MM.1S (cell line): Measurements from ENCODE around the gene ARHGEF37.

ENCODE experiments used
- DNase-seq: peaks from one replicate; pipeline ENCODE4 v3.0.0-alpha.2; 2015
- H2AFZ ChIP-seq: fragments of 300-600 bp; sonication (generic); 2 replicates; pipeline ENCODE4 v1.6.0; 2016; ENCODE audit warnings: antibody characterized with exemption, low read length
- H3F3A ChIP-seq: fragments of 300-600 bp; sonication (generic); 2 replicates; pipeline ENCODE4 v1.6.1; 2016; ENCODE audit warnings: mild to moderate bottlenecking, antibody characterized with exemption, low read length, moderate library complexity, mixed read lengths; ENCODE audit not compliant: insufficient read depth
- H3K27ac ChIP-seq: fragments of 300-600 bp; sonication (generic); 2 replicates; pipeline ENCODE4 v1.5.1; 2016; ENCODE audit warnings: mild to moderate bottlenecking, low read length
- H3K27me3 ChIP-seq: fragments of 300-600 bp; sonication (generic); replicated peaks from 2 replicates; pipeline ENCODE4 v1.6.0; 2016; ENCODE audit warnings: low read length; ENCODE audit not compliant: insufficient read depth
- H3K36me3 ChIP-seq: fragments of 300-600 bp; sonication (generic); replicated peaks from 2 replicates; pipeline ENCODE4 v1.6.1; 2016; ENCODE audit warnings: mild to moderate bottlenecking, low read length, mixed read lengths; ENCODE audit not compliant: insufficient read depth
- H3K4me1 ChIP-seq: fragments of 300-600 bp; sonication (generic); 2 replicates; pipeline ENCODE4 v1.6.1; 2016; ENCODE audit warnings: low read length, mixed read lengths
- H3K4me2 ChIP-seq: fragments of 300-600 bp; sonication (generic); 2 replicates; pipeline ENCODE4 v1.6.0; 2016; ENCODE audit warnings: low read depth, low read length
- H3K4me3 ChIP-seq: fragments of 300-600 bp; sonication (generic); 2 replicates; pipeline ENCODE4 v1.5.1; 2016; ENCODE audit warnings: low read length, mixed read lengths
- H3K79me2 ChIP-seq: fragments of 300-600 bp; sonication (generic); 2 replicates; pipeline ENCODE4 v1.6.1; 2016; ENCODE audit warnings: mixed run types, low read length, mixed read lengths
- H3K9ac ChIP-seq: fragments of 300-600 bp; sonication (generic); 2 replicates; pipeline ENCODE4 v1.6.1; 2016; ENCODE audit warnings: low read length, mixed read lengths
- H3K9me2 ChIP-seq: fragments of 300-600 bp; sonication (generic); replicated peaks from 2 replicates; pipeline ENCODE4 v1.6.1; 2016; ENCODE audit warnings: mild to moderate bottlenecking, low read length, mixed read lengths; ENCODE audit not compliant: insufficient read depth
- H3K9me3 ChIP-seq: fragments of 300-600 bp; sonication (generic); replicated peaks from 2 replicates; pipeline ENCODE4 v1.6.1; 2016; ENCODE audit warnings: mild to moderate bottlenecking, low read length, mixed read lengths; ENCODE audit not compliant: insufficient read depth
- H4K20me1 ChIP-seq: fragments of 300-600 bp; sonication (generic); 2 replicates; pipeline ENCODE4 v1.6.1; 2016; ENCODE audit warnings: mild to moderate bottlenecking, low read length, moderate library complexity, mixed read lengths; ENCODE audit not compliant: insufficient read depth
- CTCF ChIP-seq: fragments of 300-600 bp; sonication (generic); IDR thresholded peaks from 2 replicates; pipeline ENCODE4 v1.5.1; 2016; ENCODE audit warnings: antibody characterized with exemption, low read length, mixed read lengths
- EZH2 ChIP-seq: fragments of 300-600 bp; sonication (generic); optimal IDR thresholded peaks from 2 replicates; pipeline ENCODE3; 2017; ENCODE audit warnings: low read depth, mild to moderate bottlenecking, antibody characterized with exemption, low read length, mixed read lengths
- EZH2phosphoT487 ChIP-seq: fragments of 300-600 bp; sonication (generic); IDR thresholded peaks from 2 replicates; pipeline ENCODE4 v1.6.1; 2018; ENCODE audit warnings: antibody characterized with exemption, low read length

ARHGEF37 gene

GRCh38 chr5:149581931-149582768 is 852 bp downstream of the ARHGEF37 start:
- H3F3A ChIP-seq = no peaks in the 10 kb centered on the region
- no peak overlapping the region for H3K4me3 ChIP-seq
- no peaks in the 10 kb centered on the region for H3K9me3 ChIP-seq
- H3K4me1 ChIP-seq = peaks cover 5% of the 10 kb centered on the region; the same call in 1 of the 2 replicates
- H4K20me1 ChIP-seq = no peaks in the 10 kb centered on the region
- H3K9me2 ChIP-seq = no peaks in the 10 kb centered on the region
- H3K4me2 ChIP-seq = peak overlapping the region; percentile 74
- H3K27me3 ChIP-seq = no peaks in the 10 kb centered on the region
- no peaks in the 10 kb centered on the region for H3K79me2 ChIP-seq
- 0 out of 2 replicates have a peak overlapping the region, but pooled peaks have one; percentile 29 for H2AFZ ChIP-seq
- H3K27ac ChIP-seq = no peak overlapping the region
- TF ChIP-seq EZH2 = no peak
- no peak for TF ChIP-seq EZH2phosphoT487
- TF ChIP-seq CTCF = no peak
- H3K9ac ChIP-seq = no peak overlapping the region
- no peak for DNase-seq
- no peaks in the 10 kb centered on the region for H3K36me3 ChIP-seq

DNA sequence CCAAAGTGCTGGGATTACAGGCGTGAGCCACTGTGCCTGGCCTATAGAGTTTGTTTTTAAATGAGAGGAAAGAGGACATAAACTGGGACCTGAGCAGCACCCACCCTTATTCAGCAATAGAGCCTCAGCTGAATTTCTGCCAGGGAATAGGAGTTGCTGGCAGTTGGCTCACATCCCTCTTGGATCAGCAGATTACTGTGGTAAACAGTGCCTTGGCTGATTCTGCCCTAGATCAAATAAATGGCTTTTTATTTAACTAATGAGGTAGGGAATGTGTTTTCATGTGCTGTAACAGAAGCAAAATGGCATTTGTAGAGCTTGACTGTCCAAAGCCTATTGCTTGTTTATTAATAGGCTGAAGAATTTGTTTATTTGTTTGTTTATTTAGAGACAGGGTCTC is 2.1 kb downstream of the ARHGEF37 start:
- Histone ChIP-seq H3K27ac (no peak overlapping the region), H3K4me2 (no peak overlapping the region), H3K79me2 (no peaks in the 10 kb centered on the region), H3K4me3 (no peak overlapping the region), H3K4me1 (peaks cover 5% of the 10 kb centered on the region; the same call in 1 of the 2 replicates), H3K9me3 (no peaks in the 10 kb centered on the region), H3K9me2 (no peaks in the 10 kb centered on the region), H2AFZ (no peak overlapping the region), H3F3A (no peaks in the 10 kb centered on the region; the same call in 1 of the 2 replicates), H3K36me3 (no peaks in the 10 kb centered on the region), H3K9ac (no peak overlapping the region), H3K27me3 (no peaks in the 10 kb centered on the region), H4K20me1 (no peaks in the 10 kb centered on the region)
- no peak for DNase-seq
- TF ChIP-seq CTCF = no peak
- no peak for TF ChIP-seq EZH2
- TF ChIP-seq EZH2phosphoT487 = no peak

DNA sequence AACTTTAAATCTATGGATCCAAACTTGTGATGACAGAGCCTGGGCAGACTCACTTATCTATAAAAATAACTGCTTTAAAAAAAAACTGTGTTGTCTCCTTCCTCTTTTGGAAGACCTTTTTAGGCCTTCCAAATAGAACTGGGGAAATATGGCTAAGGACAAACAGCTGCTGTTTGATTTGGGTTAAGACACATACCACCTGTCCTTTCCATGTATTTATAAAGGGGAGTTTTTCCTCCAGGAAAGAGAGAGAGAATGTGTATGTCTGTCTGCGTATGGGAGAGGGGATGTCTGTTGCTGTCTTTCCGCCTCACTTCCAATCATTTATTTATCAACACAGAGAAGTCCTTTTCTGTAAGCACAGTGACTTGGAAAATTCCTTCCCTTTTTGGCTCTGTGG is 2.8 kb downstream of the ARHGEF37 start:
- no peaks in the 10 kb centered on the region for H3K79me2 ChIP-seq

More for the DNA sequence above, 2.8 kb downstream of the ARHGEF37 start:
- H3K4me2 ChIP-seq = no peak overlapping the region
- H3K27me3 ChIP-seq = no peaks in the 10 kb centered on the region
- H4K20me1 ChIP-seq = no peaks in the 10 kb centered on the region
- peaks cover 5% of the 10 kb centered on the region; the same call in 1 of the 2 replicates for H3K4me1 ChIP-seq
- no peaks in the 10 kb centered on the region; the same call in 1 of the 2 replicates for H3F3A ChIP-seq
- H3K9ac ChIP-seq = no peak overlapping the region
- TF ChIP-seq EZH2phosphoT487 (no peak), CTCF (no peak), EZH2 (no peak)
- H3K9me3 ChIP-seq = no peaks in the 10 kb centered on the region
- H3K4me3 ChIP-seq = no peak overlapping the region
- no peaks in the 10 kb centered on the region for H3K9me2 ChIP-seq
- H3K27ac ChIP-seq = no peak overlapping the region
- no peaks in the 10 kb centered on the region for H3K36me3 ChIP-seq
- no peak overlapping the region for H2AFZ ChIP-seq
- DNase-seq = no peak
